GM12874 (cell line): Measurements from ENCODE around the gene OXGR1.

Experiments
- CTCF ChIP-seq: IDR thresholded peaks from 2 replicates; pipeline ENCODE4 v1.5.1; 2011; ENCODE audit warnings: low read depth, mild to moderate bottlenecking, control low read depth, low read length, moderate library complexity; ENCODE audit not compliant: insufficient read depth

OXGR1 gene

DNA sequence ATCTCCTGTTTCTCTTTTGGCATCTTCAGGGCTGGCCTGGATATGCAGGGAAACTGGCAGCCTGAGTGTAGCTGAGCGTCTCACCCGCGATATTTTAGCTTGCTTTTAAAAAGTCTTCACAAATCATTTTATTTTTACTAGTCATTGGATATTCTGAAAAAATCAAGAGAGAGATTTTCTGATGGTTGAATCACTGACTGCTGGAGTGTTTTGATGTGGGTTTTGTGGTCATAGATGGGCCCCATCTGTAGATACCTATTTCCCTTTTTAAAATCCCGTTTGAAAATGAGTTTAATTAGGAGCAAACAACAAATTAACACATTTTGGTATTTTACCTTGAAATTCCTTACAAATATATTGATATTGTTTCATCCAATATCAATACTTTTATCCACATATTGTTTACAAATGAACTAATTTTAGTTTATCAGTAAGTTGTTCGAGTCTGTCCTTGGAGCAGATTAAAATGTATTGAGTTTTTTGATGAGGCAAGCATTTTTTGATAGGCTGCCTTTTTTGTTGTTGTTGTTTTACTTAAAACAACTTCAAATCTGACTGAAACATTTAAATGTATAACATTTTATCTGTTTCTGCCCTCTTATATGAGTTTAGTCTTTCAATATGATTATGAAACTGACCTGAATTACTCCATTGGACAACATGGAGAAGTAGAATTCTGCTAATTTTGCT lies 21.5 kb upstream of the OXGR1 start:
- TF ChIP-seq CTCF: no peak

GRCh38 chr13:97012251-97013048 lies 18.2 kb upstream of the OXGR1 start:
- no peak for TF ChIP-seq CTCF

DNA sequence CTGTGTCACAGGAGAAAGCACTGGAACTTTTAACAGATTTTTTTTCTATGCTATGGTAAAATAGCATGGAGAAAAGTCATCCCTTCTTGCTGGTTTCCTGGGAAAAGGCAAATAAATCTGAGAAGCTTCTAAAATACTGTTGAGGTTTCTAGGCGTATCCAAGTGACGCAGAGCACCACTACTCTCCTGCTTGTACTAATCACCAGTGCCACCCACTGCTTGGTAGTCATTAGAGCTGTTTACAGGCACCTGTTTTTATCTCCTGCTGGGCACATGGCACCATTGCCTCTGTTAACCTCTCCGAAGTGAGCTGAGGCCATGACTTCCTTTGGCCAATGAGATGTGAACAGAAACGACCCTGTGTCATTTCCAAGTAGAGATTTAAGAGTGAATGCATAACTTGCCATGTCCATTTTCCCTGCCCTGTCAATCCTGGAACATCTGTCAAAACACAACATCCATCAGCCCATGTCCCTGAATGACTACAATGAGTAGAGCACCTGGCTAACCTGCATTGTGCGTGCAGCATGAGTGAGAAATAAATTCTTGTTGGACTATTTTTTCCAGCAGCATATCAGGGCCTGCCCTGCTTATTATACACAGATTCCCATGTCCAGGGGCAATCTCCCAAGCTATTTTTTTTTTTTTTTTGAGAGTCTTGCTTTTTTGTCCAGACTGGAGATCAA lies 17.3 kb upstream of the OXGR1 start:
- no peak for TF ChIP-seq CTCF

GRCh38 chr13:97008643-97009042 lies 14.4 kb upstream of the OXGR1 start:
- TF ChIP-seq CTCF: no peak

GRCh38 chr13:97005625-97006262 lies 11.5 kb upstream of the OXGR1 start:
- TF ChIP-seq CTCF: no peak

GRCh38 chr13:97004886-97005285 lies 10.6 kb upstream of the OXGR1 start:
- TF ChIP-seq CTCF: no peak
